Left ventricle myocardium inferior (tissue), 1 donor: ENCODE measurements around the gene PABPN1L. TPM values are rescaled to one million over a fixed set of nuclear protein-coding genes. Genes with fewer than 3 reads are reported as not detected.
"Not testable (repeated sequence)": the region's sequence is repeated elsewhere in the genome, so short reads cannot be mapped to it uniquely, and the experiment has no call there.

Experiments
- DNase-seq: peaks from one replicate; pipeline ENCODE4 v3.0.0-alpha.2; 2020
- H3K27ac ChIP-seq: fragments of 200-600 bp; replicated peaks from 2 replicates; pipeline ENCODE4 v1.8.0; 2021
- H3K27me3 ChIP-seq: fragments of 200-600 bp; 2 replicates; pipeline ENCODE4 v1.8.0; 2021; ENCODE audit warnings: low read depth
- H3K36me3 ChIP-seq: fragments of 200-600 bp; 2 replicates; pipeline ENCODE4 v1.8.0; 2021
- H3K4me1 ChIP-seq: fragments of 200-600 bp; 2 replicates; pipeline ENCODE4 v1.8.0; 2021
- H3K4me3 ChIP-seq: fragments of 200-600 bp; 2 replicates; pipeline ENCODE4 v1.8.0; 2021; ENCODE audit warnings: mild to moderate bottlenecking, moderate library complexity
- H3K9me3 ChIP-seq: fragments of 200-600 bp; replicated peaks from 2 replicates; pipeline ENCODE4 v1.8.0; 2021
- intact Hi-C: fragments of 100-400 bp; cut with micrococcal nuclease; formaldehyde crosslinking; loops from one replicate; pipeline ENCODE4 v1.11.0; 2022
- total RNA-seq: library from RNA; stranded (reverse); fragmentation: NEBNext Ultra II Directional; extraction: Animal tissue kit (Norgen Biotek cat#: 25700); gene quantifications from one replicate; pipeline ENCODE4 v1.2.1, GENCODE V29; 2021
- TF ChIP-seq, protein P1 (sequence below): fragments of 200-600 bp; IDR thresholded peaks from 2 replicates; pipeline ENCODE4 v1.8.0; 2021; ENCODE audit warnings: antibody characterized with exemption, mild to moderate bottlenecking, borderline replicate concordance
- donor health status: DM: no; HTN: yes; CAD: no; lungs with severe emphysema.

Gene PABPN1L
- total RNA-seq, 1 donor from 2014 or later, result not detected

DNA sequence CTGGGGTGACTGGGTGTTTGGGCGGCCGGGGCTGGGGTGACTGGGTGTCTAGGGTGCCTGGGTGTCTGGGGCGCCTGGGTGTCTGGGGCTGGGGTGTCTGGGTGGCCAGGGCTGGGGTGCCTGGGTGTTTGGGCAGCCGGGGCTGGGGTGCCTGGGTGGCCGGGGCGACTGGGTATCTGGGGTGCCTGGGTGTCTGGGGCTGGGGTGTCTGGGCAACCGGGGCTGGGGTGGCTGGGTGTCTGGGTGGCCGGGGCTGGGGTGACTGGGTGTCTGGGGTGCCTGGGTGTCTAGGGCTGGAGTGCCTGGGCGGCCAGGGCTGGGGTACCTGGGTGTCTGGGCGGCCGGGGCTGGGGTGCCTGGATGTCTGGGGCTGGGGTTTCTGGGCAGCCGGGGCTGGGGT is 41.3 kb downstream of the PABPN1L start:
- no peak overlapping the region for H3K27ac ChIP-seq
- H3K9me3 ChIP-seq, result no peaks in the 10 kb centered on the region
- no peaks in the 10 kb centered on the region for H3K4me1 ChIP-seq
- no peak overlapping the region for H3K4me3 ChIP-seq
- TF ChIP-seq, protein P1, sequence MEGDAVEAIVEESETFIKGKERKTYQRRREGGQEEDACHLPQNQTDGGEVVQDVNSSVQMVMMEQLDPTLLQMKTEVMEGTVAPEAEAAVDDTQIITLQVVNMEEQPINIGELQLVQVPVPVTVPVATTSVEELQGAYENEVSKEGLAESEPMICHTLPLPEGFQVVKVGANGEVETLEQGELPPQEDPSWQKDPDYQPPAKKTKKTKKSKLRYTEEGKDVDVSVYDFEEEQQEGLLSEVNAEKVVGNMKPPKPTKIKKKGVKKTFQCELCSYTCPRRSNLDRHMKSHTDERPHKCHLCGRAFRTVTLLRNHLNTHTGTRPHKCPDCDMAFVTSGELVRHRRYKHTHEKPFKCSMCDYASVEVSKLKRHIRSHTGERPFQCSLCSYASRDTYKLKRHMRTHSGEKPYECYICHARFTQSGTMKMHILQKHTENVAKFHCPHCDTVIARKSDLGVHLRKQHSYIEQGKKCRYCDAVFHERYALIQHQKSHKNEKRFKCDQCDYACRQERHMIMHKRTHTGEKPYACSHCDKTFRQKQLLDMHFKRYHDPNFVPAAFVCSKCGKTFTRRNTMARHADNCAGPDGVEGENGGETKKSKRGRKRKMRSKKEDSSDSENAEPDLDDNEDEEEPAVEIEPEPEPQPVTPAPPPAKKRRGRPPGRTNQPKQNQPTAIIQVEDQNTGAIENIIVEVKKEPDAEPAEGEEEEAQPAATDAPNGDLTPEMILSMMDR, result no peak
- no peak for DNase-seq
- intact Hi-C loops, result no loop called here
- H3K27me3 ChIP-seq, result no peaks in the 10 kb centered on the region
- peaks cover 56% of the 10 kb centered on the region for H3K36me3 ChIP-seq

DNA sequence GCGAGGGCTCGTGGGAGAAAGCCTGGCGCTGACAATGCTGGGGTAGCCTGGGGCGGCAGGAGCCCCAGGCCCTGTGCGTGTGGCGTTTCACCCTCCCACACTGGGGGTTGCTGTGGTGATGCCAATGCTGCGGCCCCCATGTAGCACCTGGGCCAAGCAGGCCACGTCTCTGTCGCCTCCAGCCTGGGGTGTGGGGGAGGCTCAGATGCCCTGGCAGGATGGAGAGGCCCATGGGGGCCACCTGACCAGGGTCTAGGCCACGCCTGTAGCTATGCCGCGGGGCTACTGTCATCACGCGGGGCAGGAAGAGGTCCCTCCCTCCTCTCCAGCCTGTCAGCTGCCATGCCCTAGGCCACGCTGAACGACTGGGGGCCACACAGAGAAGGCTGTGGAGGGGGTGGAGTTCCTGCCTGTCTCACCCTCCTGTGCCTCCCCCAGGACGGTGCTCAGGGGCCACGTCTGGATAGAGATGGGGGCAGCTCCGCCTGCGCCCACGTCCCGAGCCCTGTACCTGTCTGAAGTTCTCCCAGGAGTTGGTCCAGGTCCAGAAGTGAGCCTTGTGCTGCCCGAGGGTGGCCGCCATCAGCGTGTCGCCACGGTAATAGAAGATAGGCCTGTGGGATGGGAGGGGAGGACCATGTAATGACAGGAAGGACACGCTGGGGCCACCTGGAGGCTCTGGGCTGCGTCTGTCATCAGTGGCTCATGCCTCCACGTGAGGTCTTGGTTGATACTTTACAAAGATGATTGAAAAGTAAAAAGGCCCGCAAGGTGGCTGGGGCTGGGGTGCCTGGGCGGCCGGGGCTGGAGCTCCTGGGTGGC is 42.0 kb downstream of the PABPN1L start:
- DNase-seq, result no peak
- H3K27me3 ChIP-seq, result no peaks in the 10 kb centered on the region
- H3K4me3 ChIP-seq, result no peak overlapping the region
- H3K36me3 ChIP-seq, result peaks cover 56% of the 10 kb centered on the region
- intact Hi-C loops, result no loop called here
- H3K27ac ChIP-seq, result no peak overlapping the region
- H3K4me1 ChIP-seq, result no peaks in the 10 kb centered on the region
- no peaks in the 10 kb centered on the region for H3K9me3 ChIP-seq
- TF ChIP-seq, protein P1, result no peak

DNA sequence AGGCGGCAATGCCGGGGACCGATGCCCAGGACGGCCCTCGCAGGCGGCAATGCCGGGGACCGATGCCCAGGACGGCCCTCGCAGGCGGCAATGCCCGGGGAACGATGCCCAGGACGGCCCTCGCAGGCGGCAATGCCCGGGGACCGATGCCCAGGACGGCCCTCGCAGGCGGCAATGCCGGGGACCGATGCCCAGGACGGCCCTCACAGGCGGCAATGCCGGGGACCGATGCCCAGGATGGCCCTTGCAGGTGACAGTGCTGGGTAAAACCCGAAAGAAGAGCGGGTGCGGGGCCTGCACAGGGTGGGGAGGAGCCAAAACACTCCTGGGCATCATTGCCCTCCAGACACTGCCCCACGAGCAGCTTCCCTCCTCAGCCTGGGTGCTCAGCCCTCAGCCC is 42.8 kb downstream of the PABPN1L start:
- H3K4me1 ChIP-seq, H3K27ac ChIP-seq, H3K27me3 ChIP-seq, intact Hi-C loops, DNase-seq, H3K4me3 ChIP-seq, H3K9me3 ChIP-seq: not testable (repeated sequence)
- peaks cover 55% of the 10 kb centered on the region for H3K36me3 ChIP-seq

DNA sequence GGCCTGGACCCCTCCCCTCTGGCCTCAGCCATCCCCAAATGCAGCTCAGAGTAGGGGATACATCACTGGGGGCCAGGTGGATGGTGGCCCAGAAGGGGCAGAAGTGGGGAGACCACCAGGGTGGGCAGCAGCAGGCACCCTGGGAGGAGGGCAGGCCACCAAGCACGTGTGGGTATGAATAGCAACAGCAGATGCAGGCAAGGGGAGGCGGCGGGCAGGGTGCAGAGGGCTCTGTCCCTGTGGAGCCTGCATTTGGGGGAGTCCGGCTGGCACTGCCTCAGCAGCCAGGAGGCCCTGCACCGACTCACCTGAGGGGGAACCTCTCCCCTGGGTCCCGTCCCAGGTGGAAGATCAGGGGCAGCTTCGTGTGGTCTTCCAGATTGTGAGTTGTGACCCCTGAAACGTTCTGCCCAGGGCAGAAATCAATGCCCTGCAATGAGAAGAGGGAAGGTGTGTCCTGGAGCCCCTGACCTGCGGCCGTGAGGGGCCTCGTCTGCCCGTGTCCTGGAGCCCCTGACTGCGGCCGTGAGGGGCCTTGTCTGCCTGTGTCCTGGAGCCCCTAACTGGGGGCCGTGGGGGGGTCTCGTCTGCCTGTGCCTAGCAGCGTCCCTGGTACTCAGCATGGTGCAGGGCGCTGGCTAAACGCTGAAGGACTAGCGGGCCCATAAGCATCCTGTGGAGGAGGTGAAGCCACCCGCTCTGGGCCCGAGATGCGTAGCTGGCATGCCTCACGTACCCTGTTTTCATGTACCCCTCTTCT is 44.0 kb downstream of the PABPN1L start:
- H3K36me3 ChIP-seq, result peaks cover 44% of the 10 kb centered on the region
- no peak overlapping the region for H3K27ac ChIP-seq
- intact Hi-C loops, result no loop called here
- H3K4me1 ChIP-seq, result no peaks in the 10 kb centered on the region
- TF ChIP-seq, protein P1, result no peak
- no peak for DNase-seq
- H3K4me3 ChIP-seq, result no peak overlapping the region
- no peaks in the 10 kb centered on the region for H3K9me3 ChIP-seq
- H3K27me3 ChIP-seq, result no peaks in the 10 kb centered on the region

DNA sequence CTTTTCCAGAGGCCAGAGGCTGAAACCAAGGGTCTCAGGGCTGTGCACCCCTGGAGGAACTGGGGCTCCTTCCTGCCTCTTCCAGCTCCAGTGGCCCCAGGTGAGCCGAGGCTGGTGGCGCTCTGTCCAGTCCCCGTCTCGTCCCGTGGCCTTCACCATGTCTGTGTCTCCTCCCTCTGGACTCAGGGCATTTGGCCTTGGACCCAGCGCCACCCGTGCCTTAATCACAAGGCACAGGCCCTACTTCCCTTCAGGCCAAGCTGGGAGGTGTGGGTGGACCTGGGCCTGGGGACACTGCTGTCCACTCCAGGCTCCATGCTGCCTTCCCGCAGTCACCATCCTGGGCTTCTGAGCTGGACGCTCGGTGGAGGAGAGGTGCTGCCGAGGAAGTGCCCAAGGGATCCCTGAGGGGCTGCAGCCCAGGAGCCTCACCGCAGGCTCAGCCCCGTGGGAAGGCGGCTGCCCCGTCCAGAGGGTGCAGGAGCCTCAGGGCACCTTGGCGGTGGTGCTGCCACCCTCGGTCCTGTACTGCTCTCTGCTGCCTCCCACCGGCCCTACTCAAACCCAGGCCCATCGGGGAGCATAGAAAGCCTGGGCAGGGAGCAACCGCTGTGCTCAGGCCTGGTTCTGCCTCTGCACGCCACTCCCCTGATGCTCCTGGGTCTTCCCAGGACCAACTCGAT is 45.2 kb downstream of the PABPN1L start:
- no peak for DNase-seq
- Histone ChIP-seq H3K4me1 (no peaks in the 10 kb centered on the region), H3K36me3 (peaks cover 34% of the 10 kb centered on the region), H3K9me3 (no peaks in the 10 kb centered on the region), H3K27me3 (no peaks in the 10 kb centered on the region), H3K4me3 (no peak overlapping the region), H3K27ac (no peak overlapping the region)
- TF ChIP-seq, protein P1, result no peak
- intact Hi-C loops, result no loop called here
